ENCODE measurements around the gene SUMO2. TPM values are rescaled to one million over a fixed set of nuclear protein-coding genes. Genes with fewer than 3 reads are reported as not detected.
A peak's percentile ranks its signal among the peaks of the same experiment; 100 is the strongest.
"Not testable (repeated sequence)": the region's sequence is repeated elsewhere in the genome, so short reads cannot be mapped to it uniquely, and the experiment has no call there.

Gene SUMO2
- total RNA-seq, 1 donor from 2014 or later: 449 TPM

- H3K4me2 ChIP-seq (ENCODE audit: low read length): no peak overlapping the region
- H4K20me1 ChIP-seq (ENCODE audit: insufficient read depth, low read length): peaks cover 80% of the 10 kb centered on the region
- H3K4me3 Mint-ChIP-seq (ENCODE audit: unreplicated experiment): no peak overlapping the region
- no peak overlapping the region for H3K27ac ChIP-seq (ENCODE audit: low read depth, low read length)
- no peak overlapping the region for H3K27ac Mint-ChIP-seq (ENCODE audit: unreplicated experiment)
- H3K9ac ChIP-seq (ENCODE audit: low read length): no peak overlapping the region
- H3K4me3 ChIP-seq (ENCODE audit: insufficient read depth, low read depth, low read length): no peak overlapping the region
- DNase-seq (ENCODE audit: low read depth): no peak
- FAIRE-seq: no peak
- no peaks in the 10 kb centered on the region for H3K27me3 Mint-ChIP-seq (ENCODE audit: low read depth, unreplicated experiment)
- no peaks in the 10 kb centered on the region for H3K4me1 ChIP-seq (ENCODE audit: insufficient read depth, low read length)
- H2AFZ ChIP-seq (ENCODE audit: low read depth, low read length): no peak overlapping the region
- no peaks in the 10 kb centered on the region for H3K9me3 ChIP-seq (ENCODE audit: insufficient read depth, low read depth, low read length)
- H3K36me3 ChIP-seq (ENCODE audit: insufficient read depth, low read length): peaks cover 77% of the 10 kb centered on the region
- H3K4me1 Mint-ChIP-seq (ENCODE audit: low read depth, unreplicated experiment): peaks cover 3% of the 10 kb centered on the region
- H3K36me3 Mint-ChIP-seq (ENCODE audit: low read depth, unreplicated experiment): peaks cover 9% of the 10 kb centered on the region
- H3K9me3 Mint-ChIP-seq (ENCODE audit: unreplicated experiment): no peaks in the 10 kb centered on the region
- no peak for TF ChIP-seq CTCF (IDR thresholded peaks at IDR 0.05; ENCODE audit: insufficient read depth, low read depth, low read length)
- TF ChIP-seq EZH2 (IDR thresholded peaks at IDR 0.05; ENCODE audit: insufficient read depth, low read length): no peak
- peaks cover 70% of the 10 kb centered on the region for H3K79me2 ChIP-seq (ENCODE audit: insufficient read depth, low read length)
- no peaks in the 10 kb centered on the region for H3K27me3 ChIP-seq (ENCODE audit: insufficient read depth, low read length)
These were observed 37.8 kb downstream of the SUMO2 start for GRCh38 chr17:75144816-75145512.

- Histone ChIP-seq H3K9me3 (ENCODE audit: insufficient read depth, low read depth, low read length) (no peaks in the 10 kb centered on the region), H3K36me3 (ENCODE audit: insufficient read depth, low read length) (peaks cover 75% of the 10 kb centered on the region), H3K79me2 (ENCODE audit: insufficient read depth, low read length) (peaks cover 48% of the 10 kb centered on the region), H3K27ac (ENCODE audit: low read depth, low read length) (no peak overlapping the region), H3K4me3 (ENCODE audit: insufficient read depth, low read depth, low read length) (no peak overlapping the region), H4K20me1 (ENCODE audit: insufficient read depth, low read length) (peaks cover 63% of the 10 kb centered on the region), H3K9ac (ENCODE audit: low read length) (no peak overlapping the region), H3K4me2 (ENCODE audit: low read length) (no peak overlapping the region), H3K4me1 (ENCODE audit: insufficient read depth, low read length) (no peaks in the 10 kb centered on the region), H2AFZ (ENCODE audit: low read depth, low read length) (no peak overlapping the region), H3K27me3 (ENCODE audit: insufficient read depth, low read length) (no peaks in the 10 kb centered on the region)
- DNase-seq (ENCODE audit: low read depth) (no peak), FAIRE-seq (no peak)
- Mint-ChIP-seq H3K27ac (ENCODE audit: unreplicated experiment) (no peak overlapping the region), H3K27me3 (ENCODE audit: low read depth, unreplicated experiment) (no peaks in the 10 kb centered on the region), H3K36me3 (ENCODE audit: low read depth, unreplicated experiment) (peaks cover 12% of the 10 kb centered on the region), H3K4me3 (ENCODE audit: unreplicated experiment) (no peak overlapping the region), H3K9me3 (ENCODE audit: unreplicated experiment) (no peaks in the 10 kb centered on the region), H3K4me1 (ENCODE audit: low read depth, unreplicated experiment) (no peaks in the 10 kb centered on the region)
- no peak for TF ChIP-seq CTCF (IDR thresholded peaks at IDR 0.05; ENCODE audit: insufficient read depth, low read depth, low read length)
- TF ChIP-seq EZH2 (IDR thresholded peaks at IDR 0.05; ENCODE audit: insufficient read depth, low read length): no peak
These were observed 40.4 kb downstream of the SUMO2 start for GRCh38 chr17:75142236-75142971.

GRCh38 chr17:75138519-75138918 lies 44.2 kb downstream of the SUMO2 start:
- H4K20me1 ChIP-seq (ENCODE audit: insufficient read depth, low read length): peaks cover 28% of the 10 kb centered on the region
- H3K4me3 ChIP-seq (ENCODE audit: insufficient read depth, low read depth, low read length): no peak overlapping the region
- H3K4me2 ChIP-seq (ENCODE audit: low read length): no peak overlapping the region
- peaks cover 2% of the 10 kb centered on the region for H3K4me1 Mint-ChIP-seq (ENCODE audit: low read depth, unreplicated experiment)
- no peaks in the 10 kb centered on the region for H3K4me1 ChIP-seq (ENCODE audit: insufficient read depth, low read length)
- H3K4me3 Mint-ChIP-seq (ENCODE audit: unreplicated experiment): no peak overlapping the region
- H3K27me3 Mint-ChIP-seq (ENCODE audit: low read depth, unreplicated experiment): no peaks in the 10 kb centered on the region
- peak overlapping the region; percentile 12 for H3K27ac Mint-ChIP-seq (ENCODE audit: unreplicated experiment)
- no peak overlapping the region for H3K9ac ChIP-seq (ENCODE audit: low read length)
- no peaks in the 10 kb centered on the region for H3K9me3 ChIP-seq (ENCODE audit: insufficient read depth, low read depth, low read length)
- no peaks in the 10 kb centered on the region for H3K27me3 ChIP-seq (ENCODE audit: insufficient read depth, low read length)
- FAIRE-seq (no peak), DNase-seq (ENCODE audit: low read depth) (no peak)
- TF ChIP-seq CTCF (IDR thresholded peaks at IDR 0.05; ENCODE audit: insufficient read depth, low read depth, low read length): no peak
- H3K27ac ChIP-seq (ENCODE audit: low read depth, low read length): no peak overlapping the region
- H3K36me3 Mint-ChIP-seq (ENCODE audit: low read depth, unreplicated experiment): peaks cover 9% of the 10 kb centered on the region
- no peaks in the 10 kb centered on the region for H3K9me3 Mint-ChIP-seq (ENCODE audit: unreplicated experiment)
- no peak overlapping the region for H2AFZ ChIP-seq (ENCODE audit: low read depth, low read length)
- H3K36me3 ChIP-seq (ENCODE audit: insufficient read depth, low read length): peaks cover 51% of the 10 kb centered on the region
- H3K79me2 ChIP-seq (ENCODE audit: insufficient read depth, low read length): peaks cover 16% of the 10 kb centered on the region

GRCh38 chr17:75137762-75138161 lies 45.0 kb downstream of the SUMO2 start:
- Histone ChIP-seq H3K36me3 (ENCODE audit: insufficient read depth, low read length) (peaks cover 45% of the 10 kb centered on the region), H3K79me2 (ENCODE audit: insufficient read depth, low read length) (peaks cover 11% of the 10 kb centered on the region), H4K20me1 (ENCODE audit: insufficient read depth, low read length) (peaks cover 21% of the 10 kb centered on the region)
- not testable (repeated sequence) for H3K4me2 ChIP-seq (ENCODE audit: low read length); DNase-seq (ENCODE audit: low read depth); H3K9me3 Mint-ChIP-seq (ENCODE audit: unreplicated experiment); H3K27me3 Mint-ChIP-seq (ENCODE audit: low read depth, unreplicated experiment); H3K36me3 Mint-ChIP-seq (ENCODE audit: low read depth, unreplicated experiment); H3K9me3 ChIP-seq (ENCODE audit: insufficient read depth, low read depth, low read length); H3K27ac ChIP-seq (ENCODE audit: low read depth, low read length); H3K4me3 Mint-ChIP-seq (ENCODE audit: unreplicated experiment); FAIRE-seq; H3K9ac ChIP-seq (ENCODE audit: low read length); H3K4me1 Mint-ChIP-seq (ENCODE audit: low read depth, unreplicated experiment); H3K4me3 ChIP-seq (ENCODE audit: insufficient read depth, low read depth, low read length); H3K27me3 ChIP-seq (ENCODE audit: insufficient read depth, low read length); H2AFZ ChIP-seq (ENCODE audit: low read depth, low read length); H3K4me1 ChIP-seq (ENCODE audit: insufficient read depth, low read length); H3K27ac Mint-ChIP-seq (ENCODE audit: unreplicated experiment)
